Epithelial cell of esophagus (primary cell): ENCODE data around the gene USP14.
A peak's percentile ranks its signal among the peaks of the same experiment; 100 is the strongest.

ENCODE experiments used
- DNase-seq: peaks from one replicate; pipeline ENCODE4 v3.0.0; 2010; ENCODE audit warnings: low read depth
- H3K4me3 ChIP-seq: 2 replicates; pipeline ENCODE4 v1.5.1; 2011; ENCODE audit warnings: mild to moderate bottlenecking, low read length, control low read depth
- TF ChIP-seq, protein P1 (sequence below): IDR thresholded peaks from 2 replicates; pipeline ENCODE4 v1.5.1; 2011; ENCODE audit warnings: low read depth, mild to moderate bottlenecking, low read length, control low read depth, inconsistent platforms; ENCODE audit not compliant: insufficient read depth; ENCODE audit errors: missing control alignments

Gene USP14

DNA sequence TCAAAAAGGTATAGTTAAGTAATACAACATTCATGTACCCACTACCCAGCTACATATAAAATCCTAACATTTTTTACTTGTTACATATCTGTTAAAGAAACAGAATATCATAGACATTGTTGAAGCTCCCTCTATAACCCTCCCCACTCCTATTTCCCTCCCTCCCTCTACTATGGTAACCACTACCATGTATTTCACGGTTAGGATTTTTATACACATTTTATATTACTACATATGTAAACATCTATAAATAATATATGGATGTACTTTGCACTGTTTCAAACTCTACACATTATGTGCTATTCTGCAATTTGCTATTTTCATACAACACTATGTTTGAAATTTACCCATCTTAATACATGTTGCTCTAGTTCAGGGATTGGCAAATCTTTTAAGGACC, 73.2 kb downstream of the USP14 start:
- no peak for DNase-seq
- TF ChIP-seq, protein P1, sequence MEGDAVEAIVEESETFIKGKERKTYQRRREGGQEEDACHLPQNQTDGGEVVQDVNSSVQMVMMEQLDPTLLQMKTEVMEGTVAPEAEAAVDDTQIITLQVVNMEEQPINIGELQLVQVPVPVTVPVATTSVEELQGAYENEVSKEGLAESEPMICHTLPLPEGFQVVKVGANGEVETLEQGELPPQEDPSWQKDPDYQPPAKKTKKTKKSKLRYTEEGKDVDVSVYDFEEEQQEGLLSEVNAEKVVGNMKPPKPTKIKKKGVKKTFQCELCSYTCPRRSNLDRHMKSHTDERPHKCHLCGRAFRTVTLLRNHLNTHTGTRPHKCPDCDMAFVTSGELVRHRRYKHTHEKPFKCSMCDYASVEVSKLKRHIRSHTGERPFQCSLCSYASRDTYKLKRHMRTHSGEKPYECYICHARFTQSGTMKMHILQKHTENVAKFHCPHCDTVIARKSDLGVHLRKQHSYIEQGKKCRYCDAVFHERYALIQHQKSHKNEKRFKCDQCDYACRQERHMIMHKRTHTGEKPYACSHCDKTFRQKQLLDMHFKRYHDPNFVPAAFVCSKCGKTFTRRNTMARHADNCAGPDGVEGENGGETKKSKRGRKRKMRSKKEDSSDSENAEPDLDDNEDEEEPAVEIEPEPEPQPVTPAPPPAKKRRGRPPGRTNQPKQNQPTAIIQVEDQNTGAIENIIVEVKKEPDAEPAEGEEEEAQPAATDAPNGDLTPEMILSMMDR: no peak

DNA sequence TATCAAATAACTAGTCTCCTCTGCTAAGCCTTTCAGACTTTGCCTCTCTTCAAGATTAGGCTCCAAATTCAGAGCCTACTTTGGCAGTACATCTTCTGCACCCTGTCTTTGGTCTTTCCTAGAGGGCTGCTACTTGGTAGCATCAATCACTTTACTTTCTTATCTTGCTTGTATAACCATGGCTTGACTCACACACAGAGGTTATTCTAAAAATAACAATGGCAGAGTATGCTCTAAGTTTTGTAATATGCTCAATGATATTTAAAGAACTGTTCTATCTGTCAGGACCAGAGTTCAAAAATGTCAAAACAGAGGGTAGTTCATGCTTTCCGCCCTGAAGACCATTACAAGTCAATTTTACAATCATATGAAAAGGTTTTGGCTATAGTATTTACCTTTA, 81.8 kb downstream of the USP14 start:
- TF ChIP-seq, protein P1: no peak
- DNase-seq: no peak
- H3K4me3 ChIP-seq: no peak overlapping the region

More for the DNA sequence above, 73.2 kb downstream of the USP14 start:
- H3K4me3 ChIP-seq: no peak overlapping the region

DNA sequence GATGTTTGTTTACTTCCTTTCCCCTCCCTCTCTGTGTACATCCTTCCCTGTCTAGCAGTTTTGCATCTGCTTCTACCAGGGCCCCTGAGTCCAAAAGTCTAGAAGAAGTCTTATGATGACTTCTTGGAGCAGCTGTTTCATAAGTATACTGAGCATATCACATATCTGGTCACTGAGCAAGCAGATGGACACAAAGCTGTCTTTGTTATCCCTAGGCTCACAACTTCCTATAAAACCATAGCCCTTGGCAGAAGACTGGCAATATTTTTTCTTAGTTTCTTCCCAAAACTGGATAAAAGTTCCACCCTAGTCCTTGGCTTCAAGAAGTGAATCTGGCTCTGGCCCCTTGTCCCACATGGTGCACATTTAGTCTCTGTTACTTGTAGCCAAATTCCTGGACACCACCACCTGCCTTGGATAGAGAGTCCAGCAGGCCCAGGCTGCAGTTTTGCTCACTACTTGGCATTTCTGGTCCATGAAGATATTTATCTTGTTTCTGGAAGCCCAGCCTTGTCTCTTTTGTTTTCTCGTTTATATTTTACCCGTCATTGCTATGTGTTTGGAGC, 87.0 kb downstream of the USP14 start:
- TF ChIP-seq, protein P1: no peak
- H3K4me3 ChIP-seq: no peak overlapping the region
- no peak for DNase-seq

DNA sequence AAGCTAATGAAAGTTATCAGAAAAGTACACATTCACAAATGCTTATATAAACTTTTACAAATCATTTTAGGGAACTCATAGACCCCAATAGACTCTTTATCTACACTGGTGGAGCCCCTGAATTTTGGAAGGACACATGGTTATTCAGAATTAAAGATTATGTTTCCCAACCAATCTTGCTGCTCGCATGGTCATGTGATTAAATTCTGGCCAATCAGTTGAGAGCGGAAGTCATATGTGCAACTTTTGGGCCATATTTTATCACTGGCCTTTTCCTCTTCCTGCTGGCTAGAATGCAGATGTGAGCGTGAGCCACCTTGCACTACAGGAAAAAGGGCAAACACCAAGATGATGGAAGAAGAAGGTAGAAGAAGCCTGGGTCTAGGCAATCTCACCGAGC, 89.7 kb downstream of the USP14 start:
- no peak overlapping the region for H3K4me3 ChIP-seq
- TF ChIP-seq, protein P1: no peak
- DNase-seq: no peak

DNA sequence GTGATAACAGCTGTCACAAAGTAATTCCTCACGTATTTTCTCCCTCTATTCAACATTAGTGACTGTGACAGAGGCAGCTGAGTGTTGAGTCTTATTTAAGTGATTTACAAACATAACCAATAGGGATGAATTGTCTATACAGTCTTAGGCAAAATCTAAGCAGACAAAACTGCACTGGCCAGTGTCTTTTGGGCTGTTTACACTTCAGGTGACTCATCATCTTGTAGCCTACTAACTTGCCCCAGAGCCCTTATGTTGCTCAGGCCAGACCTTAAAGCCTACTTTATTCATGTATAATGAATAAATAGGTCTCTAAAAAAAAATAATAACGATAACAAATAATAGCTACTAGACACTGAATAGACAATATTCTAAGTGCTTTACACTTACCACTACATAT, 92.3 kb downstream of the USP14 start:
- TF ChIP-seq, protein P1: no peak
- DNase-seq: peak; percentile 58
- H3K4me3 ChIP-seq: no peak overlapping the region

DNA sequence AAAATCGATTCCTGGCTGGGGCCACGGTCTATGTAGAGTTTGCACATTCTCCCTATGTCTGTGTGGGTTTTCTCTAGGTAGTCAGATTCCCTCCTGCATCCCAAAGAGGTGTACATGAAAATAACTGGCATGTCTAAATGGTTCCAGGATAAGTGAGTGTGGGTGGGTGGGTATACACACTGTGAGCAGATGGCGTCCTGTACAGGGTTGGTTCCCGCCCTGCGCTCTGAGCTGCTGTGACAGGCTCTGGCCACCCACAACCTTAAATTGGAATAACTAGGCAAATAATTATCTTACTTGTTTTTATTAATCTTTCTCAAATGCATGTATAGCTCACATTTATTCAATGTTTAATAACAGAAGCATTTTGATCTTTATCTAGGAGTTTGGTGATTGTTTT, 93.2 kb downstream of the USP14 start:
- no peak for DNase-seq
- H3K4me3 ChIP-seq: no peak overlapping the region
- TF ChIP-seq, protein P1: no peak

DNA sequence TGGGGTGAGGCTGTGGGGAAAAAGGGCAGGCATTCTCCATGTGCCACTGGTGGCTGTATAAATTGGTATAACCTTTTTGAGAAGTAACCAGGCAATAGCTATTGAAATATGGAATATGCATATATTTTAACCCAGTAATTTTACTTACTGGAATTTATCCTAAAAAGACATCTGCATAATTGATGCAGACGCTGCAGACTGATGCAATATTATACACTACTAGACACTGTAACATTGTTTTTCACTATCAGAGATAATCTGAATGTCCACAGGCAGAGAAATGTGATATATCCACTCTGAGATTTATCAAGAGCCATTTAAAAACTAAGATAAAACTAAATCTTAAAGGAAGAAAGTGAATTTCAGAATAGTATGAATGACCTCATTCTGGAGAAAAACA, 94.8 kb downstream of the USP14 start:
- DNase-seq: no peak
- no peak overlapping the region for H3K4me3 ChIP-seq
- TF ChIP-seq, protein P1: no peak
